Measurements from ENCODE around the gene OR10J5. TPM values are rescaled to one million over a fixed set of nuclear protein-coding genes. Genes with fewer than 3 reads are reported as not detected.

Gene OR10J5
- total and polyA plus RNA-seq, 2 of the 4 experiments (the other 2 are of a cell fraction), result not detected

DNA sequence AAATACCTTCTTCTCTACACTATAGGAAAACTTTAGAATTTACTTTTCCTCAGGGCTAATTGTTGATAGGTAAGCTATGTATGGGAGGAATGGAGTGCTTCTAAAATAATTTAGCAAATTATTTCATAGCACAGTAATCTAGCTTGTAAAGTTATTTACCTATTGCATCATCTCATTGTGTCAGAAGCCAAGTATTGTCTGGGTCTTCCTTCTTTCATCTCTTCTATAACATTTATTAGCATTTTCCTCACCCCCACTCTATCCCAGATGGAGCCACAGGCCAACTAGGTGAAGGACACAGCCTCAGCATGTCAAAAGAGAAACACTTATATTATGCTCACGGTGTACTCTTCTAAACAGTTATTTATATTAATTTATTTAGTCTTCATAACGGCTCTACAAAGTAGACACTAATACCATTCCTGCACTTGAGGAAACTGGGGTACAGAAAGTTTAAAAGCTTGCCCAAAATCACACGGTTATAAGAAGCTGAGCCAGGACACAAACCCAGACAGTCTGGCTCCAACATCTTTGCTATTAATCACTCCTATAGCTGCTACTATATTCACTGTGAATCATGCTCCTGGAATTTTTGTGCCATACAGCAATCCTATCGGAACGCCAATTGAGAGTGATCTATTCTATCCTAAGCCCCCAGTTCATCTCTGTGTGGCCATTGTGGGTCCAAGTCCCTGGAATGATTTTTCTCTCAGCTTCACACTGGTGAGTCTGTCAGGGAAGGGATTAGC, 43.1 kb downstream of the OR10J5 start:
- H3K27me3 ChIP-seq (ENCODE audit: control insufficient read depth, insufficient read depth, low read length), result no peaks in the 10 kb centered on the region
- no peak overlapping the region for H4K8ac ChIP-seq (ENCODE audit: low read depth in 2 of 2, low read length in 2 of 2)
- intact Hi-C loops (cut with micrococcal nuclease), result no loop called here
- H4K5ac ChIP-seq (ENCODE audit: low read depth, low read length), result no peak overlapping the region
- in situ Hi-C loops (cut with MboI; ENCODE audit: low sequenced_read_pairs), result no loop called here
- H3K56ac ChIP-seq (ENCODE audit: extremely low read depth, insufficient read depth, low read length), result no peak overlapping the region
- no peak overlapping the region for H3K27ac ChIP-seq (ENCODE audit: insufficient read depth, low read length)
- no peak overlapping the region for H3K4me3 ChIP-seq (ENCODE audit: insufficient read depth, low read depth, low read length)
- 0 out of 2 replicates have a peak, but pooled peaks cover 2% of the 10 kb centered on the region for H3K9me3 ChIP-seq (ENCODE audit: control insufficient read depth, insufficient read depth, low read length)
- CTCF ChIA-PET, result no interaction called here
- H3K4me2 ChIP-seq (ENCODE audit: low read depth, low read length), result no peak overlapping the region
- H2BK120ac ChIP-seq (ENCODE audit: low read depth, low read length), result no peak overlapping the region
- no peak overlapping the region for H2AK9ac ChIP-seq (replicated peaks; ENCODE audit: low read depth, low read length, poor library complexity)
- POLR2A ChIA-PET (ENCODE audit: unreplicated experiment), result interaction anchor here (0.6 kb wide), 1 partner anchor 854 kb away, joined by 7 read pairs; no protein-coding TSS in a partner anchor
- H2BK5ac ChIP-seq (ENCODE audit: low read depth, low read length, poor library complexity, severe bottlenecking), result no peak overlapping the region
- no peaks in the 10 kb centered on the region for H4K20me1 ChIP-seq (ENCODE audit: insufficient read depth, low read length)
- DNase-seq (no peak), ATAC-seq (ENCODE audit: low read depth) (no peak)
- no peak overlapping the region for H2BK15ac ChIP-seq (ENCODE audit: low read depth, low read length)
- H2BK20ac ChIP-seq (ENCODE audit: low read depth, low read length), result no peak overlapping the region
- H3K9ac ChIP-seq (ENCODE audit: low read depth, low read length), result no peak overlapping the region
- BruUV-seq (replicated peaks), result no TSS peak
- H4K91ac ChIP-seq (ENCODE audit: insufficient read depth, low read depth, low read length), result no peak overlapping the region
- no peak overlapping the region for H3K4ac ChIP-seq (ENCODE audit: low read depth, low read length)
- no peaks in the 10 kb centered on the region for H3K4me1 ChIP-seq (ENCODE audit: control insufficient read depth, insufficient read depth, low read length)
- WGBS, 2 experiments (ENCODE audit: extremely low coverage in 2 of 2, insufficient read length in 1 of 2), result no CpG with 5 or more reads among the region's 5 CpGs
- no peaks in the 10 kb centered on the region for H3K36me3 ChIP-seq (ENCODE audit: control insufficient read depth, insufficient read depth, low read length)
- H3K79me1 ChIP-seq (ENCODE audit: low read depth in 1 of 2, low read length in 2 of 2), result no peaks in the 10 kb centered on the region
- H3K9me1 ChIP-seq (ENCODE audit: insufficient read depth, low read length), result no peaks in the 10 kb centered on the region
- no peak overlapping the region for H3K23ac ChIP-seq (ENCODE audit: low read depth, low read length)
- no peak overlapping the region for H3K14ac ChIP-seq (replicated peaks; ENCODE audit: low read depth, low read length)
- H3K18ac ChIP-seq (ENCODE audit: low read depth, low read length), result no peak overlapping the region
- H2AFZ ChIP-seq (replicated peaks; ENCODE audit: low read length, poor library complexity), result no peak overlapping the region
- dilution Hi-C loops (cut with HindIII; ENCODE audit: low sequenced_read_pairs, unreplicated experiment), result no loop called here
- TF ChIP-seq RCOR1 (IDR thresholded peaks at IDR 0.05; ENCODE audit: insufficient replicate concordance, low read length) (no peak), CEBPB (IDR thresholded peaks at IDR 0.05; ENCODE audit: low read depth, low read length) (peak; percentile 84)
- H2AK5ac ChIP-seq (ENCODE audit: low read depth, low read length), result no peak overlapping the region

Other genes with a start within 250 kb of the OR10J5 start
- gene FCER1A, start 233.7 kb downstream of the OR10J5 start, total RNA-seq (2012; rRNA removed), result not detected in 2 replicates
- not detected in 2 replicates for gene FCER1A, start 233.7 kb downstream of the OR10J5 start, polyA plus RNA-seq (2012; rRNA removed)
- gene OR10J4, start 103.8 kb downstream of the OR10J5 start, total RNA-seq (2012; rRNA removed), result not detected in 2 replicates
- not detected in 2 replicates for gene OR10J4, start 103.8 kb downstream of the OR10J5 start, polyA plus RNA-seq (2012; rRNA removed)
- not detected in 2 replicates for gene OR10J1, start 96.3 kb downstream of the OR10J5 start, total RNA-seq (2012; rRNA removed)
- gene OR10J1, start 96.3 kb downstream of the OR10J5 start, polyA plus RNA-seq (2012; rRNA removed), result not detected in 2 replicates
- gene APCS, start 51.8 kb upstream of the OR10J5 start, total RNA-seq (2012; rRNA removed), result not detected in 2 replicates
- not detected in 2 replicates for gene APCS, start 51.8 kb upstream of the OR10J5 start, polyA plus RNA-seq (2012; rRNA removed)
- gene CRP, start 178.6 kb upstream of the OR10J5 start, total RNA-seq (2012; rRNA removed), result not detected in 2 replicates
- not detected in 2 replicates for gene CRP, start 178.6 kb upstream of the OR10J5 start, polyA plus RNA-seq (2012; rRNA removed)
- 4.1 and 4.2 TPM in 2 replicates for gene DUSP23, start 245.0 kb upstream of the OR10J5 start, total RNA-seq (2012; rRNA removed)
- 12.9 and 16.2 TPM in 2 replicates for gene DUSP23, start 245.0 kb upstream of the OR10J5 start, polyA plus RNA-seq (2012; rRNA removed)

All from IMR-90 (cell line).